Adrenal gland (tissue), 12 donors: Measurements from ENCODE around the gene NDUFC2. TPM values are rescaled to one million over a fixed set of nuclear protein-coding genes. Genes with fewer than 3 reads are reported as not detected.
A peak's percentile ranks its signal among the peaks of the same experiment; 100 is the strongest.

Source experiments
- DNase-seq, 7 donors: peaks; one replicate each; pipeline ENCODE4 v3.0.0-alpha.2; 2019 to 2020
- H3K27ac ChIP-seq, 5 donors: fragments of 200-600 bp; sonication (generic) in 4 of 5; 1 replicate in 3 of 5; 2 replicates in 2 of 5; pipeline versions ENCODE4 v1.5.1 to v1.8.0; 2016 to 2020; ENCODE audit warnings: mild to moderate bottlenecking in 1 of 5
- H3K27me3 ChIP-seq: fragments of 200-600 bp; 2 replicates; pipeline ENCODE4 v1.8.0; 2021
- H3K36me3 ChIP-seq, 2 donors: fragments of 200-600 bp; replicated peaks in 1 of 2; 1 replicate in 1 of 2; 2 replicates in 1 of 2; pipeline versions ENCODE4 v1.5.1 to v1.8.0; 2018 to 2022
- H3K4me1 ChIP-seq, 2 donors: fragments of 200-600 bp; replicated peaks in 1 of 2; 1 replicate in 1 of 2; 2 replicates in 1 of 2; pipeline versions ENCODE4 v1.5.1 to v1.8.0; 2018 to 2021
- H3K4me3 ChIP-seq, 4 donors: fragments of 200-600 bp; sonication (generic) in 3 of 4; one replicate each; pipeline ENCODE4 v1.5.1; 2016 to 2018
- H3K9me3 ChIP-seq, 3 donors: fragments of 200-600 bp; sonication (generic) in 1 of 3; replicated peaks in 1 of 3; 1 replicate in 2 of 3; 2 replicates in 1 of 3; pipeline versions ENCODE4 v1.5.1 to v1.8.0; 2016 to 2021
- CTCF ChIP-seq, 6 experiments: fragments of 450-650 bp in 4 of 6; fragments of 200-600 bp in 2 of 6; sonication (generic) in 1 of 6; IDR thresholded peaks; 1 replicate in 5 of 6; 2 replicates in 1 of 6; pipeline versions ENCODE4 v1.5.1 to v1.8.0; 2016 to 2021; ENCODE audit warnings: antibody characterized with exemption in 6 of 6, mild to moderate bottlenecking in 2 of 6, moderate library complexity in 1 of 6
- POLR2A ChIP-seq, 2 donors: fragments of 450-650 bp; IDR thresholded peaks; one replicate each; pipeline ENCODE4 v1.6.1; 2017; ENCODE audit warnings: antibody characterized with exemption in 2 of 2, mild to moderate bottlenecking in 2 of 2, moderate library complexity in 1 of 2
- WGBS, 4 donors: extraction: QIAGEN DNeasy Blood & Tissue Kit in 2 of 4; methylation state at CpG; one replicate each; pipeline versions ENCODE4 v1.1.5 to v1.1.7; 2013 to 2017; 5-methylcytosine and 5-hydroxymethylcytosine counted together
- intact Hi-C, 2 donors: fragments of 100-400 bp; cut with DNase I; formaldehyde crosslinking; loops; one replicate each; pipeline versions ENCODE4 v1.14.1 to v1.15.0; 2022 to 2023
- polyA plus RNA-seq, 3 donors: library from polyadenylated mRNA; stranded (reverse); fragments of 200-250 nt in 2 of 3; fragments of 350-450 nt in 1 of 3; fragmentation: Illumina TruSeq in 1 of 3; extraction: RNeasy Lipid Tissue Mini Kit (QIAGEN cat#74804) in 1 of 3; gene quantifications; one replicate each; pipeline ENCODE4 v1.2.3, GENCODE V29; 2013 to 2014
- total RNA-seq, 9 donors: library from RNA; depleted of rRNA in 4 of 9; stranded (reverse); fragments of >200 nt in 4 of 9; fragments of 120-200 nt in 1 of 9; fragmentation: NEBNext Ultra II Directional in 1 of 9; extraction: Animal tissue kit (Norgen Biotek cat#: 25700) in 1 of 9; gene quantifications; one replicate each; pipeline versions ENCODE4 v1.1.0 to v1.2.4, GENCODE V29; 2013 to 2023
- donor health status: healthy with polysubstance abuse.
- donor health status: Bipolar disorder and iron deficiency.
- donor health status: DM: yes; HTN: yes; CAD: no.
- donor health status: DM: no; HTN: no; CAD: no.
- donor health status: DM: no; HTN: no; CAD: no.
- donor health status: DM: yes; HTN: yes; CAD: no.

NDUFC2 gene
- total and polyA plus RNA-seq, 12 donors: 75.4 to 487 (median 332) TPM

DNA sequence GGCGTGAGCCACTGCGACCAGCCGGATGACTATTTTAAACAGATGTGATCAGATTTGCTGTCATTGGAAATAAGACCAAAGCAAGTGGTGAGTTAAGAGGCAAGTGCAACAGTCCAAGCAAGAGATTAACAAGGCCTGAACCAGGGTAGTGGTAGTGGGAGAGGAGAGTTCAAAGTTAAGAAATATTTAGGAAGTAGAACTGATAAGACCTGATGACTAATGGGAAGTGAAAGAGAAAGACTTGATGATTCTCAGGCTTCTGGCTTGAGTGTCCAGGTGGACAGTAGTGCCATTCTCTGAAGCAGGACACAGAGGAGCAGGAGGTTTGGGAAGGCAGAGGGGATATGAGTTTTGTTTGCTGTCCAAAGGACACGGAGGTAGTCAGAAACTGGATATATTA is 7.2 kb downstream of the NDUFC2 start:
- intact Hi-C loops: loop anchor here in 1 of 2 donors (10.0 kb wide), 1 partner anchor 122 kb away; no protein-coding TSS in a partner anchor
- H3K36me3 ChIP-seq: peaks cover 0 to 47% of the 10 kb centered on the region in 2 donors
- DNase-seq: no peak
- 94 to 96% (median 94%) methylated on average over 4 of the region's 4 CpGs for WGBS, 4 donors
- TF ChIP-seq POLR2A (IDR thresholded peaks at IDR 0.05): no peak
- TF ChIP-seq CTCF (IDR thresholded peaks at IDR 0.05): no peak
- no peaks in the 10 kb centered on the region for H3K9me3 ChIP-seq
- no peak overlapping the region for H3K4me3 ChIP-seq
- peaks cover 7 to 28% of the 10 kb centered on the region in 2 donors for H3K4me1 ChIP-seq
- no peak overlapping the region for H3K27ac ChIP-seq
- H3K27me3 ChIP-seq: no peaks in the 10 kb centered on the region

GRCh38 chr11:78071717-78072116 is 7.9 kb downstream of the NDUFC2 start:
- Histone ChIP-seq H3K27me3 (no peaks in the 10 kb centered on the region), H3K4me3 (no peak overlapping the region), H3K36me3 (peaks cover 0 to 50% of the 10 kb centered on the region in 2 donors), H3K4me1 (peaks cover 0 to 21% of the 10 kb centered on the region in 2 donors), H3K9me3 (no peaks in the 10 kb centered on the region), H3K27ac (no peak overlapping the region)
- 77 to 85% (median 81%) methylated on average over 3 of the region's 3 CpGs for WGBS, 4 donors
- TF ChIP-seq POLR2A (IDR thresholded peaks at IDR 0.05) (no peak), CTCF (IDR thresholded peaks at IDR 0.05) (no peak)
- DNase-seq: no peak
- intact Hi-C loops: loop anchor here in 1 of 2 donors (10.0 kb wide), 1 partner anchor 123 kb away; no protein-coding TSS in a partner anchor

DNA sequence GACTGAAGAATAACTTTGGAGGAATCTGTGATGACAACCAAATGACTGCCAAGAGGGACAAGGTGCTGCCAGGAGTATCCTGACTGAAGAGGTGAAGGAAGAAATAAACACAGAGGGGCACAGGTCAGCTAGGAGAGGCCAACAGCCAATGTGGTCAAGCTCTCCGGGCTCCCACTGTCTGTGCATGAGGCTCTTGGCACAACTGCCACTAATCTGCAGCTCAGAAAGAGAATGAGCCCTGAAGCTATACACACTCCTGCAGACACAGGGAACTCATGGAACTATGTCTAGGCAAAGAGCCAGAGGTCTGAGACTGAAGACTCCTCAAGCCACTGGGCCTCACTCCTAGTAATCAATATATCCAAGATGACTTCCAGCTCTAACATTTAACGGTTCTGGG is 9.0 kb downstream of the NDUFC2 start:
- H3K36me3 ChIP-seq: peaks cover 0 to 50% of the 10 kb centered on the region in 2 donors
- 76 to 85% (median 80%) methylated on average over 2 of the region's 2 CpGs for WGBS, 4 donors
- peaks cover 0 to 12% of the 10 kb centered on the region in 2 donors for H3K4me1 ChIP-seq
- DNase-seq: no peak
- H3K4me3 ChIP-seq: no peak overlapping the region
- TF ChIP-seq CTCF (IDR thresholded peaks at IDR 0.05) (no peak), POLR2A (IDR thresholded peaks at IDR 0.05) (no peak)
- H3K27ac ChIP-seq: no peak overlapping the region
- H3K27me3 ChIP-seq: no peaks in the 10 kb centered on the region
- intact Hi-C loops: loop anchor here in 1 of 2 donors (10.0 kb wide), 1 partner anchor 124 kb away; no protein-coding TSS in a partner anchor
- H3K9me3 ChIP-seq: no peaks in the 10 kb centered on the region

DNA sequence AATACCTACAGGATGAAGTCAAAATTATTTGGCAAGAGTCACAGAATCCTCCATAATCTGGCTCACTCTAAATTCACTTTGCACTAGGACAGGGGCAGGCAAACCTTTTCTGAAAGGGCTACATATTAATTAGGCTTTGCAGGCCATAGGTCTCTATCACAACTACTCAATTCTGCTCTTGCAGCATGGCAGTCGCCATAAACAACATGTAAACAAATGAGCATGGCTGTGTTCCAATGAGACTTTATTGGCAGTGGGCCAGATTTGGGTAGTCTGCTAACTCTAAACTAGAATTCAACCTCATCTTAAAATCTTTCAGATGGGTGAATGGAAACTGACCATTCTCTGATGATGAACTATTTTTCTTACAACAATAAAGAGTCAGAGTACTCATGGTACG is 10.2 kb downstream of the NDUFC2 start:
- Histone ChIP-seq H3K4me3 (no peak overlapping the region), H3K4me1 (peaks cover 0 to under 1% of the 10 kb centered on the region in 2 donors), H3K36me3 (peaks cover 0 to 50% of the 10 kb centered on the region in 2 donors), H3K27me3 (no peaks in the 10 kb centered on the region), H3K9me3 (no peaks in the 10 kb centered on the region), H3K27ac (no peak overlapping the region)
- TF ChIP-seq POLR2A (IDR thresholded peaks at IDR 0.05) (no peak), CTCF (IDR thresholded peaks at IDR 0.05) (no peak)
- intact Hi-C loops: no loop called here
- DNase-seq: peak in 3 of 7 donors; percentile 37 to 71 (median 44)
- 55 to 64% (median 58%) methylated on average over 2 of the region's 2 CpGs for WGBS, 4 donors
